Upper lobe of left lung (tissue), 6 donors: ENCODE data around the gene ABHD4. TPM values are rescaled to one million over a fixed set of nuclear protein-coding genes. Genes with fewer than 3 reads are reported as not detected.
A peak's percentile ranks its signal among the peaks of the same experiment; 100 is the strongest.

Source experiments
- ATAC-seq, 2 donors: fragments of 200-7000 bp; cut with Tn5 transposase; one replicate each; pipeline ENCODE4 v1.9.1; 2022; ENCODE audit warnings: mild to moderate bottlenecking in 2 of 2, moderate library complexity in 2 of 2; ENCODE audit not compliant: low FRiP score in 2 of 2
- DNase-seq, 2 donors: peaks; one replicate each; pipeline ENCODE4 v3.0.0-alpha.2; 2019 to 2020
- H3K27ac ChIP-seq, 4 donors: fragments of 200-600 bp; sonication (generic); one replicate each; pipeline ENCODE4 v1.5.1; 2016 to 2019
- H3K27me3 ChIP-seq, 4 donors: fragments of 200-600 bp; sonication (generic); one replicate each; pipeline ENCODE4 v1.5.1; 2017 to 2019
- H3K36me3 ChIP-seq, 4 donors: fragments of 200-600 bp; sonication (generic); one replicate each; pipeline ENCODE4 v1.5.1; 2016 to 2019
- H3K4me1 ChIP-seq, 4 donors: fragments of 200-600 bp; sonication (generic); one replicate each; pipeline ENCODE4 v1.5.1; 2018 to 2019
- H3K4me3 ChIP-seq, 4 donors: fragments of 200-600 bp; sonication (generic); one replicate each; pipeline ENCODE4 v1.5.1; 2017 to 2019; ENCODE audit warnings: mild to moderate bottlenecking in 2 of 4, moderate library complexity in 1 of 4
- H3K9me3 ChIP-seq, 4 donors: fragments of 200-600 bp; sonication (generic); one replicate each; pipeline ENCODE4 v1.5.1; 2018 to 2019
- CTCF ChIP-seq, 6 experiments: fragments of 450-650 bp in 4 of 6; fragments of 200-600 bp in 2 of 6; sonication (generic) in 2 of 6; IDR thresholded peaks; one replicate each; pipeline ENCODE4 v1.5.1; 2016 to 2019; ENCODE audit warnings: antibody characterized with exemption in 6 of 6
- EP300 ChIP-seq, 4 donors: sonication (generic); formaldehyde crosslinking; IDR thresholded peaks; one replicate each; pipeline ENCODE4 v1.5.1; 2017; ENCODE audit warnings: antibody characterized with exemption in 4 of 4, control low read depth in 2 of 4
- POLR2A ChIP-seq, 4 donors: fragments of 450-650 bp; IDR thresholded peaks; one replicate each; pipeline ENCODE4 v1.5.1; 2016 to 2017; ENCODE audit warnings: antibody characterized with exemption in 4 of 4, mild to moderate bottlenecking in 2 of 4
- POLR2AphosphoS5 ChIP-seq, 2 donors: sonication (generic); formaldehyde crosslinking; IDR thresholded peaks; one replicate each; pipeline ENCODE4 v1.5.1; 2017; ENCODE audit warnings: antibody characterized with exemption in 2 of 2
- WGBS, 2 donors: methylation state at CpG; one replicate each; pipeline ENCODE4 v1.1.5; 2017 to 2018; 5-methylcytosine and 5-hydroxymethylcytosine counted together
- total RNA-seq, 6 donors: library from RNA; depleted of rRNA in 4 of 6; stranded (reverse); fragments of >200 nt in 4 of 6; gene quantifications; one replicate each; pipeline versions ENCODE4 v1.1.0 to v1.2.1, GENCODE V29; 2016 to 2021
- donor health status: DM: no; HTN: no; CAD: no; lungs with moderate emphysema.
- donor health status: DM: no; HTN: yes; CAD: no; lungs with severe emphysema.

The ABHD4 gene
- total RNA-seq, 6 donors from 2014 or later, result 20.1 to 31.3 (median 26.1) TPM

- Histone ChIP-seq H3K9me3 (no peaks in the 10 kb centered on the region), H3K4me1 (peaks cover 13 to 20% (median 18%) of the 10 kb centered on the region in 4 donors), H3K36me3 (no peaks in the 10 kb centered on the region), H3K27me3 (no peaks in the 10 kb centered on the region), H3K27ac (no peak overlapping the region), H3K4me3 (no peak overlapping the region)
- DNase-seq (no peak), ATAC-seq (no peak)
- TF ChIP-seq POLR2AphosphoS5 (IDR thresholded peaks at IDR 0.05), result no peak
- no peak for TF ChIP-seq POLR2A (IDR thresholded peaks at IDR 0.05)
- TF ChIP-seq CTCF (IDR thresholded peaks at IDR 0.05), result no peak
- no peak for TF ChIP-seq EP300 (IDR thresholded peaks at IDR 0.05)
- 76 to 91% methylated on average over 2 to 3 of the region's 3 CpGs for WGBS, 2 donors
Observed at GRCh38 chr14:22596354-22596879, 1.7 kb upstream of the ABHD4 start.

- WGBS, 2 donors, result 75 to 84% methylated on average over 6 of the region's 6 CpGs
- ATAC-seq (no peak), DNase-seq (no peak)
- TF ChIP-seq POLR2A (IDR thresholded peaks at IDR 0.05), result no peak
- no peak for TF ChIP-seq CTCF (IDR thresholded peaks at IDR 0.05)
- no peak for TF ChIP-seq POLR2AphosphoS5 (IDR thresholded peaks at IDR 0.05)
- no peak for TF ChIP-seq EP300 (IDR thresholded peaks at IDR 0.05)
- Histone ChIP-seq H3K4me3 (peak overlapping the region in 3 of 4 donors; percentile 67 to 80 (median 74)), H3K27me3 (no peaks in the 10 kb centered on the region), H3K36me3 (peaks cover 5 to 8% (median 7%) of the 10 kb centered on the region in 4 donors), H3K27ac (peak overlapping the region in 1 of 4 donors; percentile 90), H3K9me3 (no peaks in the 10 kb centered on the region), H3K4me1 (peaks cover 13 to 20% (median 18%) of the 10 kb centered on the region in 4 donors)
Observed at GRCh38 chr14:22597265-22597664, 835 bp upstream of the ABHD4 start.

DNA sequence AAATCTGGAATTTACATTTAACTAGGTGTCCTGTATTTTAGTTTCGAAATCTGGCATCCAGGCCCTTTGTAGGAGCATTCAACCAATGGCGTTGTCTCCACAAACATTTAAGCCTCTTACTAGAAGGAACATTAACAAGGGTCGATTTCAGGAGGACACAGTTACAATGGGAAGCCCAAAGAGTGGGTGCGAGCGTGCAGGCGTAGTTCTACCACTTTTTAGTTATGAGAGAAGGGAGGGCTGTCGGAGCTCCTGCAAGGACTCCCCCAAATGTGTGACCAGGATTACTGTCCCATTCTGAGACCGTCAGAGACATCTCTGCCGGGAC is 365 bp upstream of the ABHD4 start:
- peak overlapping the region; percentile 82 to 95 (median 90) for H3K27ac ChIP-seq
- 8 to 16% methylated on average over 7 to 9 of the region's 9 CpGs for WGBS, 2 donors
- ATAC-seq (peak in 1 of 2 donors; percentile 36), DNase-seq (no peak)
- peak overlapping the region; percentile 67 to 80 (median 74) for H3K4me3 ChIP-seq
- TF ChIP-seq POLR2A (IDR thresholded peaks at IDR 0.05) (no peak), POLR2AphosphoS5 (IDR thresholded peaks at IDR 0.05) (no peak), CTCF (IDR thresholded peaks at IDR 0.05) (no peak), EP300 (IDR thresholded peaks at IDR 0.05) (no peak)
- no peaks in the 10 kb centered on the region for H3K9me3 ChIP-seq
- peaks cover 13 to 20% (median 18%) of the 10 kb centered on the region in 4 donors for H3K4me1 ChIP-seq
- H3K36me3 ChIP-seq, result peaks cover 5 to 12% (median 12%) of the 10 kb centered on the region in 4 donors
- no peaks in the 10 kb centered on the region for H3K27me3 ChIP-seq

DNA sequence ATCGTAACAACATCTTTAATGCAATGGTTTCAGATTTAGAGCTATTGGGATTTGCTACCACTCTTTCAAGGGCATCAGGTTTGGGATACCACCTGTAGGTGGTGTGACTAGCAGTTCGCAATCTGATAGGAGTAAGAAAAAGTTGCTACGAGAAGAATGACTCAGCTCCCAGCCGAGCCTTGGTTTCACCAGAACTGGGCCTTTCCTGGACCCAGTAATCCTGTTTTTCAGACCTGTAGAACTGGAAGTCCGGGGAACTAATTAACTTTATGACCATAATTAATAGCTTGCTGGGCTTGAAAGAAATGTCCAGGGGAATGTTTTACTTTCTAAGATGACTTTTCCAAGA is 770 bp downstream of the ABHD4 start:
- Histone ChIP-seq H3K4me3 (peak overlapping the region; percentile 67 to 80 (median 74)), H3K9me3 (no peaks in the 10 kb centered on the region), H3K27me3 (no peaks in the 10 kb centered on the region), H3K27ac (peak overlapping the region; percentile 82 to 95 (median 90)), H3K36me3 (peaks cover 11 to 24% (median 23%) of the 10 kb centered on the region in 4 donors), H3K4me1 (peaks cover 13 to 20% (median 18%) of the 10 kb centered on the region in 4 donors)
- TF ChIP-seq POLR2A (IDR thresholded peaks at IDR 0.05) (no peak), EP300 (IDR thresholded peaks at IDR 0.05) (no peak), CTCF (IDR thresholded peaks at IDR 0.05) (peak in 2 of 6 experiments; percentile 43 to 44), POLR2AphosphoS5 (IDR thresholded peaks at IDR 0.05) (no peak)
- WGBS, 2 donors, result 6% methylated on average over 5 of the region's 5 CpGs
- peak in 1 of 2 donors; percentile 77 for DNase-seq
- peak; percentile 79 to 84 for ATAC-seq

GRCh38 chr14:22599349-22599748 is 1.2 kb downstream of the ABHD4 start:
- Histone ChIP-seq H3K9me3 (no peaks in the 10 kb centered on the region), H3K36me3 (peaks cover 16 to 29% (median 26%) of the 10 kb centered on the region in 4 donors), H3K4me1 (peaks cover 13 to 20% (median 18%) of the 10 kb centered on the region in 4 donors), H3K27ac (peak overlapping the region in 3 of 4 donors; percentile 89 to 95 (median 90)), H3K4me3 (peak overlapping the region in 3 of 4 donors; percentile 67 to 80 (median 74)), H3K27me3 (no peaks in the 10 kb centered on the region)
- WGBS, 2 donors, result 76 to 80% methylated on average over 3 of the region's 3 CpGs
- TF ChIP-seq POLR2AphosphoS5 (IDR thresholded peaks at IDR 0.05), result no peak
- no peak for TF ChIP-seq EP300 (IDR thresholded peaks at IDR 0.05)
- no peak for TF ChIP-seq POLR2A (IDR thresholded peaks at IDR 0.05)
- no peak for TF ChIP-seq CTCF (IDR thresholded peaks at IDR 0.05)
- DNase-seq (no peak), ATAC-seq (no peak)
